Stomach (tissue), 9 donors: Measurements from ENCODE around the gene PPP1R37. TPM values are rescaled to one million over a fixed set of nuclear protein-coding genes. Genes with fewer than 3 reads are reported as not detected.

Source experiments
- DNase-seq, 2 donors: peaks; one replicate each; pipeline versions ENCODE4 v3.0.0 to v3.0.0-alpha.2; 2013 to 2019
- H3K27ac ChIP-seq, 5 donors: fragments of 200-600 bp in 4 of 5; sonication (generic) in 4 of 5; one replicate each; pipeline ENCODE4 v1.5.1; 2013 to 2019; ENCODE audit warnings: mild to moderate bottlenecking in 1 of 5, moderate library complexity in 1 of 5
- H3K27me3 ChIP-seq, 3 donors: fragments of 200-600 bp; sonication (generic); one replicate each; pipeline ENCODE4 v1.5.1; 2017 to 2019; ENCODE audit warnings: mixed run types in 1 of 3
- H3K36me3 ChIP-seq, 4 donors: fragments of 200-600 bp; sonication (generic); 1 replicate in 3 of 4; 2 replicates in 1 of 4; pipeline ENCODE4 v1.5.1; 2016 to 2019
- H3K4me1 ChIP-seq, 4 donors: fragments of 200-600 bp; sonication (generic); one replicate each; pipeline ENCODE4 v1.5.1; 2016 to 2019
- H3K4me3 ChIP-seq, 4 donors: fragments of 200-600 bp; sonication (generic) in 3 of 4; one replicate each; pipeline ENCODE4 v1.5.1; 2016 to 2019; ENCODE audit warnings: mild to moderate bottlenecking in 1 of 4
- H3K9me3 ChIP-seq, 4 donors: fragments of 200-600 bp; sonication (generic); one replicate each; pipeline ENCODE4 v1.5.1; 2016 to 2019
- CTCF ChIP-seq, 7 experiments: fragments of 450-650 bp in 4 of 7; fragments of 200-600 bp in 3 of 7; sonication (generic) in 3 of 7; IDR thresholded peaks; one replicate each; pipeline ENCODE4 v1.5.1; 2016 to 2019; ENCODE audit warnings: antibody characterized with exemption in 7 of 7, control low read depth in 2 of 7, mild to moderate bottlenecking in 1 of 7
- EP300 ChIP-seq: sonication (generic); formaldehyde crosslinking; IDR thresholded peaks from one replicate; pipeline ENCODE4 v1.6.1; 2017; ENCODE audit warnings: antibody characterized with exemption
- POLR2A ChIP-seq, 4 donors: fragments of 450-650 bp; IDR thresholded peaks; one replicate each; pipeline ENCODE4 v1.6.1; 2016; ENCODE audit warnings: antibody characterized with exemption in 4 of 4, control low read depth in 2 of 4, mild to moderate bottlenecking in 1 of 4, moderate library complexity in 1 of 4
- POLR2AphosphoS5 ChIP-seq, 3 donors: sonication (generic); formaldehyde crosslinking; IDR thresholded peaks; one replicate each; pipeline ENCODE4 v1.6.1; 2016; ENCODE audit warnings: antibody characterized with exemption in 3 of 3
- WGBS, 5 donors: extraction: QIAGEN DNeasy Blood & Tissue Kit in 3 of 5; methylation state at CpG; one replicate each; pipeline versions ENCODE4 v1.1.5 to v1.1.7; 2013 to 2018; 5-methylcytosine and 5-hydroxymethylcytosine counted together
- intact Hi-C: fragments of 100-400 bp; cut with DNase I; formaldehyde crosslinking; loops from one replicate; pipeline ENCODE4 v1.15.1; 2023; ENCODE audit warnings: low total_unique reads
- polyA plus RNA-seq, 3 donors: library from polyadenylated mRNA; stranded (reverse); fragments of 200-250 nt; gene quantifications; one replicate each; pipeline ENCODE4 v1.2.3, GENCODE V29; 2013
- total RNA-seq, 5 donors: library from RNA; depleted of rRNA; stranded (reverse); fragments of >200 nt; gene quantifications; one replicate each; pipeline versions ENCODE4 v1.1.0 to v1.2.3, GENCODE V29; 2014 to 2016
- donor health status: healthy with polysubstance abuse.
- donor health status: Bipolar disorder and iron deficiency.
- donor health status: healthy.

The PPP1R37 gene
- total and polyA plus RNA-seq, 8 donors = 25.7 to 268 (median 53.9) TPM

- WGBS, 5 donors = 94 to 96% (median 95%) methylated on average over 52 to 85 of the region's 85 CpGs
- peaks cover 86 to 100% (median 99%) of the 10 kb centered on the region in 4 donors for H3K36me3 ChIP-seq
- no peak for DNase-seq
- intact Hi-C loops = no loop called here
- H3K4me3 ChIP-seq = no peak overlapping the region
- TF ChIP-seq EP300 (no peak), POLR2A (IDR thresholded peaks at IDR 0.05) (no peak), POLR2AphosphoS5 (IDR thresholded peaks at IDR 0.05) (no peak), CTCF (IDR thresholded peaks at IDR 0.05) (no peak)
- no peak overlapping the region for H3K27ac ChIP-seq
- no peaks in the 10 kb centered on the region for H3K9me3 ChIP-seq
- H3K27me3 ChIP-seq = no peaks in the 10 kb centered on the region
- peaks cover 0 to 17% (median 8%) of the 10 kb centered on the region in 4 donors for H3K4me1 ChIP-seq
Measured at GRCh38 chr19:45063851-45064801, 28.9 kb upstream of the PPP1R37 start.

- TF ChIP-seq CTCF (IDR thresholded peaks at IDR 0.05) = no peak
- no peak for TF ChIP-seq POLR2AphosphoS5 (IDR thresholded peaks at IDR 0.05)
- TF ChIP-seq POLR2A (IDR thresholded peaks at IDR 0.05) = no peak
- TF ChIP-seq EP300 = no peak
- H3K36me3 ChIP-seq = peaks cover 85 to 100% (median 99%) of the 10 kb centered on the region in 4 donors
- no peaks in the 10 kb centered on the region for H3K9me3 ChIP-seq
- no peaks in the 10 kb centered on the region for H3K27me3 ChIP-seq
- no peak overlapping the region for H3K27ac ChIP-seq
- H3K4me1 ChIP-seq = peaks cover 8 to 36% (median 24%) of the 10 kb centered on the region in 4 donors
- WGBS, 5 donors = 88 to 93% (median 93%) methylated on average over 32 to 38 of the region's 38 CpGs
- DNase-seq = no peak
- no peak overlapping the region for H3K4me3 ChIP-seq
- intact Hi-C loops = no loop called here
Measured at GRCh38 chr19:45066921-45067661, 25.9 kb upstream of the PPP1R37 start.

GRCh38 chr19:45068041-45068440, 24.9 kb upstream of the PPP1R37 start:
- no peak overlapping the region for H3K4me3 ChIP-seq
- no peak for TF ChIP-seq EP300
- no peak for TF ChIP-seq POLR2AphosphoS5 (IDR thresholded peaks at IDR 0.05)
- no peak for TF ChIP-seq POLR2A (IDR thresholded peaks at IDR 0.05)
- TF ChIP-seq CTCF (IDR thresholded peaks at IDR 0.05) = no peak
- WGBS, 5 donors = 71 to 88% (median 80%) methylated on average over 3 to 10 of the region's 10 CpGs
- H3K4me1 ChIP-seq = peaks cover 10 to 46% (median 32%) of the 10 kb centered on the region in 4 donors
- no peak overlapping the region for H3K27ac ChIP-seq
- H3K9me3 ChIP-seq = no peaks in the 10 kb centered on the region
- no peak for DNase-seq
- intact Hi-C loops = no loop called here
- peaks cover 77 to 97% (median 94%) of the 10 kb centered on the region in 4 donors for H3K36me3 ChIP-seq
- no peaks in the 10 kb centered on the region for H3K27me3 ChIP-seq

- H3K36me3 ChIP-seq = peaks cover 70 to 87% (median 84%) of the 10 kb centered on the region in 4 donors
- H3K4me3 ChIP-seq = no peak overlapping the region
- H3K27me3 ChIP-seq = no peaks in the 10 kb centered on the region
- peaks cover 10 to 56% (median 34%) of the 10 kb centered on the region in 4 donors for H3K4me1 ChIP-seq
- H3K27ac ChIP-seq = peak overlapping the region in 3 of 5 donors; percentile 24 to 66 (median 47)
- peak; percentile 74 to 82 for DNase-seq
- intact Hi-C loops = no loop called here
- 38 to 72% (median 62%) methylated on average over 12 to 13 of the region's 13 CpGs for WGBS, 5 donors
- TF ChIP-seq CTCF (IDR thresholded peaks at IDR 0.05) (no peak), POLR2AphosphoS5 (IDR thresholded peaks at IDR 0.05) (peak in 1 of 3 donors; percentile 38)
- no peaks in the 10 kb centered on the region for H3K9me3 ChIP-seq
Measured at GRCh38 chr19:45069056-45069455, 23.9 kb upstream of the PPP1R37 start.
